HG03095 (cell line): Measurements from ENCODE around the gene NRN1L.
"Not testable (repeated sequence)": the region's sequence is repeated elsewhere in the genome, so short reads cannot be mapped to it uniquely, and the experiment has no call there.

ENCODE experiments used
- ATAC-seq: cut with Tn5 transposase; IDR thresholded peaks from one replicate; pipeline ENCODE4 v1.9.1; 2021; ENCODE audit warnings: moderate library complexity; ENCODE audit not compliant: unreplicated experiment

Gene NRN1L

GRCh38 chr16:67860589-67861398, 23.9 kb upstream of the NRN1L start:
- no peak for ATAC-seq

GRCh38 chr16:67861877-67862276, 22.8 kb upstream of the NRN1L start:
- ATAC-seq = no peak

- no peak for ATAC-seq
Observed at GRCh38 chr16:67862623-67863583, 21.8 kb upstream of the NRN1L start.

GRCh38 chr16:67864044-67864443, 20.6 kb upstream of the NRN1L start:
- not testable (repeated sequence) for ATAC-seq

GRCh38 chr16:67864594-67864993, 20.1 kb upstream of the NRN1L start:
- ATAC-seq = no peak

- ATAC-seq = no peak
Observed at GRCh38 chr16:67865318-67865717, 19.4 kb upstream of the NRN1L start.

GRCh38 chr16:67868290-67868689, 16.4 kb upstream of the NRN1L start:
- ATAC-seq = no peak

- ATAC-seq = no peak
Observed at GRCh38 chr16:67869653-67870052, 15.0 kb upstream of the NRN1L start.

- ATAC-seq = no peak
Observed at GRCh38 chr16:67871256-67871655, 13.4 kb upstream of the NRN1L start.

- ATAC-seq = no peak
Observed at GRCh38 chr16:67872131-67872630, 12.5 kb upstream of the NRN1L start.

GRCh38 chr16:67872631-67873434, 11.9 kb upstream of the NRN1L start, which contains the start of gene EDC4:
TSS of gene EDC4 (plus strand) at chr16:67873052. CDS start at chr16:67873262, 210 bp downstream.
- ATAC-seq = peak; percentile 58

- no peak for ATAC-seq
Observed at GRCh38 chr16:67873435-67874370, 11.0 kb upstream of the NRN1L start.

- no peak for ATAC-seq
Observed at GRCh38 chr16:67874372-67874771, 10.3 kb upstream of the NRN1L start.

- no peak for ATAC-seq
Observed at GRCh38 chr16:67877064-67877463, 7.6 kb upstream of the NRN1L start.

- no peak for ATAC-seq
Observed at GRCh38 chr16:67878232-67878631, 6.5 kb upstream of the NRN1L start.

GRCh38 chr16:67878846-67879245, 5.8 kb upstream of the NRN1L start:
- ATAC-seq = no peak

- ATAC-seq = no peak
Observed at GRCh38 chr16:67879462-67879861, 5.2 kb upstream of the NRN1L start.

GRCh38 chr16:67879936-67880335, 4.7 kb upstream of the NRN1L start:
- ATAC-seq = no peak

GRCh38 chr16:67880584-67880983, 4.1 kb upstream of the NRN1L start:
- ATAC-seq = no peak
